Central memory CD8-positive, alpha-beta T cell (primary cell): Measurements from ENCODE around the gene ENTHD1.

Experiments used
- ATAC-seq: fragments of 150-1000 bp; cut with Tn5 transposase; replicated peaks from 2 replicates; pipeline ENCODE4 v1.10.0; 2022; ENCODE audit warnings: mild to moderate bottlenecking, moderate FRiP score, moderate number of reproducible peaks; ENCODE audit not compliant: poor library complexity, severe bottlenecking; ENCODE audit errors: extremely low read depth
- DNase-seq, 2 donors: peaks; one replicate each; pipeline ENCODE4 v3.0.0; 2021; ENCODE audit warnings: low spot score in 2 of 2
- H3K27ac Mint-ChIP-seq: one replicate; pipeline ENCODE4 v1.8.0; 2022; ENCODE audit warnings: low read depth, mild to moderate bottlenecking, moderate library complexity, mixed read lengths
- H3K27me3 Mint-ChIP-seq: one replicate; pipeline ENCODE4 v1.8.0; 2022; ENCODE audit warnings: mixed read lengths
- H3K36me3 Mint-ChIP-seq: one replicate; pipeline ENCODE4 v1.8.0; 2022; ENCODE audit warnings: mild to moderate bottlenecking, moderate library complexity, mixed read lengths; ENCODE audit not compliant: insufficient read depth
- H3K4me1 Mint-ChIP-seq: one replicate; pipeline ENCODE4 v1.8.0; 2022; ENCODE audit warnings: mixed read lengths
- H3K4me3 Mint-ChIP-seq: one replicate; pipeline ENCODE4 v1.8.0; 2022; ENCODE audit warnings: mild to moderate bottlenecking, moderate library complexity, mixed read lengths
- H3K9me3 Mint-ChIP-seq: one replicate; pipeline ENCODE4 v1.8.0; 2022; ENCODE audit warnings: mixed read lengths

Gene ENTHD1

DNA sequence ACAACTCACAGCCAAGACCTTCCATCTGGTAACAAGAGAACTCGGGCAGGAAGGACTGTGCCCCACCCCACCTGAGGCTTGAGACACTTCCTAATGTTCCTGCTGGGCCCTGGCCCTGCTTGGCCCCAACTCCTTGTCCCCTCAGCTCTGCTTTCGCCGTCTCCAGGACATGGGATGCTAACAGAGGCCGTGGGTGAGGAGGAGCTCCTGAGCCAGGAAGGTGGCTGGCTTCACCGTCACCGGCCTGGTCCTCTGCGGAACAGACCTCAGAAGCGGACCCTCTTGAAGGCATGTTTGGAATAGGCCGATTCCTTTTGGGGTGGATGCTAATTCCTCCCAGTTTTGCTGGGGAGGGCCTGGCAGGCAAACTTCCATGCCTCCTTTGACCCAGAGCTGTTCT, 168.7 kb downstream of the ENTHD1 start:
- no peak for DNase-seq
- no peaks in the 10 kb centered on the region for H3K9me3 Mint-ChIP-seq
- no peak overlapping the region for H3K27ac Mint-ChIP-seq
- H3K4me3 Mint-ChIP-seq = no peak overlapping the region
- no peak for ATAC-seq
- no peaks in the 10 kb centered on the region for H3K36me3 Mint-ChIP-seq
- H3K27me3 Mint-ChIP-seq = no peaks in the 10 kb centered on the region
- no peaks in the 10 kb centered on the region for H3K4me1 Mint-ChIP-seq

DNA sequence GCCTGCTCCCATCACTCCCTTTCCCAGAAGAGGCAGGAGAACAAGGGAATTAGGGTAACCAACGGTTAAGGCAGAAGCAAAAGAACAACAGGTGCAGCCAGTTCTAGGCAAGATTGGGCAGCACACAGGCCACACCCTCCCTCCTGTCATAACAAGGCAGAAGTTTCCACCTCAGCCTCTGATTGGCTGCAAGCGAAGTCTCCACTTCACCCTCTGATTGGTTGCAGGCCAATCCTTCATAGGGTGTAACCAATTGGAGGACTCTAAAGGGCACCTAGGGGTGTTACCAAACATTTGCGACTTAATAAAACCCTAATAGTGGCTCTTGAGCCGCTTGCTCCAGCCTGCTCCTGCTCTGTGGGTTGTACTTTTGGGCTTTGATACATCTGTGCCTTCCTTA, 169.2 kb downstream of the ENTHD1 start:
- no peaks in the 10 kb centered on the region for H3K4me1 Mint-ChIP-seq
- ATAC-seq (no peak), DNase-seq (no peak)
- no peaks in the 10 kb centered on the region for H3K36me3 Mint-ChIP-seq
- H3K27ac Mint-ChIP-seq = no peak overlapping the region
- H3K27me3 Mint-ChIP-seq = no peaks in the 10 kb centered on the region
- no peak overlapping the region for H3K4me3 Mint-ChIP-seq
- H3K9me3 Mint-ChIP-seq = no peaks in the 10 kb centered on the region

DNA sequence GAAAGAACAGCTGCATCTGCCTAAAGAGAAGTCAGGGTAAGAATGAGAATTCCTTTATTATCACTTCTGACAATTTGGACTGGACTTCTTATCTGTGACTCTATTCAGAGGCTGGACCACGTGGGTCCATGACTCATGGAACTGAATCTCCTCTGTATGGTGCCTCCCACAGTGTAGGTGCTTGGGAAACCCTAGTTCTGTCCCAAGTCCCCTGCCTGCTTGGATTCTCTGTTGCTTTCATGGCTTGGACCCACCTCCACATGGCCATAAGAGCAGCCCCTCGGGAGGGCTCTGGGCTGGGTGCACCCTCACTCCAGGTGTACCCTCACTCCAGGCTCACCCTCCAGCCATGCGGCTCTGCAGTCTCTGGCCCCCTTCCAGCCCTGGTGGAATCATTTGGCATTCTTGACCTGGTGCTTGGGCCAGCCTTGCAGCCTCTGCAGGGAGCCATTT, 169.6 kb downstream of the ENTHD1 start:
- no peak overlapping the region for H3K27ac Mint-ChIP-seq
- H3K4me3 Mint-ChIP-seq = no peak overlapping the region
- H3K27me3 Mint-ChIP-seq = no peaks in the 10 kb centered on the region
- no peak for ATAC-seq
- no peaks in the 10 kb centered on the region for H3K4me1 Mint-ChIP-seq
- DNase-seq = no peak
- no peaks in the 10 kb centered on the region for H3K9me3 Mint-ChIP-seq
- H3K36me3 Mint-ChIP-seq = no peaks in the 10 kb centered on the region

DNA sequence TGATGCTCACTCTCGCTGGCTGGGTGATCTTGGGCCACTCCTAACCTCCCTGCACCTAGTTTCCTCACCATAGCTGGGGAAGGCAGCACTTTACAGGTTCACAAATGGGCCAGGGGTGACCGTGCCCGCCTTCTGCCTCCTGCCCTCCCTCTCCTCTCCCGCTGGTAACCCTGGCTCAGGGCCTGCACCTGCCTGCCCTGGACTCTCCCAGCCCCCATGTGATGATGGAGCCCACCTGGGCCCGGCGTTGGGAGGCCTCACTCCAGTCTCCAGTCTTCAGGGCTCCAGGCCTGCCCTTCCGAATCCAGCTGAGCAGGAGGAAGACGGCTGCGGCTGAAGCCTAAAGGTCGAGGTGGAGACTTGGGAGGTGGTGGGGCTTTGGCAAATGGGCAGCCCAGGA, 170.1 kb downstream of the ENTHD1 start:
- no peaks in the 10 kb centered on the region for H3K4me1 Mint-ChIP-seq
- DNase-seq (no peak), ATAC-seq (no peak)
- H3K27me3 Mint-ChIP-seq = no peaks in the 10 kb centered on the region
- H3K4me3 Mint-ChIP-seq = no peak overlapping the region
- no peaks in the 10 kb centered on the region for H3K9me3 Mint-ChIP-seq
- H3K36me3 Mint-ChIP-seq = no peaks in the 10 kb centered on the region
- H3K27ac Mint-ChIP-seq = no peak overlapping the region

DNA sequence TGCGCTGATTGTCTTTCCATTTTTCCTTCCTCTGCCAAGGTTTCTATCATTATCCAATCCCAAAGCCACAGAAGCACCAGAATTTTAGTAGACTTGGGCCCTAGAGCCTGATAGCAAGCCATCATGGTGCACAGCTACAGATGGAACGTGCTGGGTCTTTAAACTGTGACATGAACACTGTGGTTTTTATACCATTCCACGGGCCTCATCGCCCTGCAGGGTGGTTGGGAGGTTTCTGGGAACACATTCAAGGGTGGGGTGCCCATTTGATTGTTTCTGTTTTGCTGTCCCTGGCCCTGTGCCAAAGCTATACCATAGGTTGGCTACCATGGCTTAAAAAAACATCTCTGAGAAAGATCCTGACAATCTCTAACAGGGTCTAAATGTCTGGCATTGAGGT, 171.1 kb downstream of the ENTHD1 start:
- Mint-ChIP-seq H3K4me3 (no peak overlapping the region), H3K4me1 (no peaks in the 10 kb centered on the region), H3K27me3 (no peaks in the 10 kb centered on the region), H3K9me3 (no peaks in the 10 kb centered on the region), H3K27ac (no peak overlapping the region), H3K36me3 (no peaks in the 10 kb centered on the region)
- no peak for DNase-seq
- no peak for ATAC-seq

DNA sequence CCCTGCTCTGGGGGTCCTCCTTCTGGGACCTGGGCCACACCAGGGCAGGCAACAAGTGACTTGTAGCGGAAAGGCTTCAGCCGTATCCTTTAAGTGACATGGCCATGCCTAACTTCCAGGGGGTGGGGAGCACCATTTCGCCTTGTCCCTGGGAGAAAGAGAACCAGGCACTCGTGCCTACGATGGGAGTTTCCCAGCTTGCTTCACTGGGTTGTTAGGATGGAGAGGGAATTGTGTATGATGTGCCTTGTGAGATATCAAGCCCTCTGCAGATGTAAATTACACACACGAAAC, 171.6 kb downstream of the ENTHD1 start:
- no peak for DNase-seq
- no peaks in the 10 kb centered on the region for H3K27me3 Mint-ChIP-seq
- no peaks in the 10 kb centered on the region for H3K36me3 Mint-ChIP-seq
- H3K4me3 Mint-ChIP-seq = no peak overlapping the region
- H3K4me1 Mint-ChIP-seq = no peaks in the 10 kb centered on the region
- H3K27ac Mint-ChIP-seq = no peak overlapping the region
- H3K9me3 Mint-ChIP-seq = no peaks in the 10 kb centered on the region
- no peak for ATAC-seq

DNA sequence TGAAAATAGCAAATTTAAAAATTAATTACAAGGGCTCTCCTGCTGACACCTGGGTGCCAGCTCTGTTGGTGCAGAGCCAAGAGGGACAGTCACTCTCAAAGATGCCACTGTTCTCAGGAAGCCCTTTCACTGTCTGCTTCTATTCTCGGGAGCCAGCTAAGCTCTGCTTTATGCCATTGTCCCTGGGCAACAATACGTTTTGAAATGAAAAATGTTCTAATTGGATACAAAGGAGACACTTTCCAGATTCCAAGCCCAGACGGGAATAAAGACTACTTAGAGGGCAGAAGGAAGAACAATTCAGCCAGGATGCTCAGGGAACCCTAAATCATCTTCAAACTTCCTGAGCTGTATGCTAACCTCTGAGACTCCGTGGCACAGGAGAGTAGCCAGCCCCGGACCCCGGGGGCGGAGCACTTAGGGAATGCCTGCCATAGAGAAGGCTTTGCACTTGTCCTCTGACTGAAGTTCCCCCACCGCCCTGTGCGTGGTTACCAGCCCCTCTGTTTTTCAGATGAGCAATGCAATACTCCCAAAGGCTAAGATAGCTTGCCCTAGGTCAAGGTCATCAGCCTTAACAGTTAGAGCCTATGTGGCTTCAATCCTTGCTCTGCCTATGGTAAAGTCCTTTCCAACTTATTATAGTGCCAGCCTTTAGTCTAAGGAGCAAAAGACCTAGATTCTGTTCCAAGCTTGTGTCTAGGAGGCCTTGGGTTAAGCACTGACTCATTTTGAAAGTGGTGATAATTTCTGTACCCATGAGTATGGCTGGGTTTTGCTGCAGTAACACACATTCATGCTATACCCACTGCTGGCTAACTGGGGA, 172.1 kb downstream of the ENTHD1 start:
- Mint-ChIP-seq H3K36me3 (no peaks in the 10 kb centered on the region), H3K27me3 (no peaks in the 10 kb centered on the region), H3K4me3 (no peak overlapping the region), H3K27ac (no peak overlapping the region), H3K9me3 (no peaks in the 10 kb centered on the region), H3K4me1 (no peaks in the 10 kb centered on the region)
- no peak for DNase-seq
- ATAC-seq = no peak

DNA sequence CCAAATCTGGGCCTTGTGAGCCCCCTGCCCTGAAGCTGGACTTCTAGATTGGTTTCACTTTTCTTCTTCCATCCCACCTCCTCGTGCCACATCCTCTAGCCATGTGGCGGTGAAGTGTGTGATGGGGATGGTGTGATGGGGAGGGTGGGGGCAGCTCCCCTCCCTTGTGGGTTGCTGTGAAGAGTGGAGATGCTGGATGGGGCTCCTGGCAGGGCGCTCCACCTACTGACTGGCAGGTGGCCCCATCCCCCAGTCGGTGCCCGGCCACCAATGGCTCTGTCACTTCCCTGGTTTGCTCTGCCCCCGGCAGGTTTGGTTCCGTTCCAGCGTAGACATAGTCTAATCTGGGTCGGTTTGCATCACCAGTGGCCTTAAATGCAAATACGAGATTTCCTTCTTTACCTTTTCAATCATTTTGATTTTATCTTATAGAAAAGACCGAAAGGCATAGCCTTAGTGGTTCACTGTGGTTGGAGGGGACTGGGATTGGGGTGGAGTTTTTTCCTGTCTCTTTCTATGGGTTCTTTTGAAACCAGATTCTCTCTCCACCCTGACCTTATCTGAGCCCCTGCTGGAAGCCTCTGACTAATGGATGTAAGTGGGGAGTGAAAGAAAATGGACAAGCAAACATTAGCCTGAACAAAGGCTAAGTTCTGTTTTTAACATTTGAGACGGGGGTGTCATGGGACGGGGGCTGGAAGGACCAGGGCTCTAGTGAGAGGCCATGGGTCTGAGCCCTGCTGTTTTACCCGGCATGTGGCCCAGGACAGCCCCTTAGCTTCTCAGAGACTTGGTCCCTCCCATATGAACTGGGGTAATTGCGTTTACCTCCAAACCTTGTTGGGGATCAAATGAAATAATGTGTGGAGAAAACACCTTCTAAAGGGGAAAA, 173.8 kb downstream of the ENTHD1 start:
- no peaks in the 10 kb centered on the region for H3K27me3 Mint-ChIP-seq
- no peak overlapping the region for H3K27ac Mint-ChIP-seq
- DNase-seq = no peak
- H3K4me3 Mint-ChIP-seq = no peak overlapping the region
- H3K4me1 Mint-ChIP-seq = no peaks in the 10 kb centered on the region
- ATAC-seq = no peak
- H3K9me3 Mint-ChIP-seq = no peaks in the 10 kb centered on the region
- H3K36me3 Mint-ChIP-seq = no peaks in the 10 kb centered on the region

DNA sequence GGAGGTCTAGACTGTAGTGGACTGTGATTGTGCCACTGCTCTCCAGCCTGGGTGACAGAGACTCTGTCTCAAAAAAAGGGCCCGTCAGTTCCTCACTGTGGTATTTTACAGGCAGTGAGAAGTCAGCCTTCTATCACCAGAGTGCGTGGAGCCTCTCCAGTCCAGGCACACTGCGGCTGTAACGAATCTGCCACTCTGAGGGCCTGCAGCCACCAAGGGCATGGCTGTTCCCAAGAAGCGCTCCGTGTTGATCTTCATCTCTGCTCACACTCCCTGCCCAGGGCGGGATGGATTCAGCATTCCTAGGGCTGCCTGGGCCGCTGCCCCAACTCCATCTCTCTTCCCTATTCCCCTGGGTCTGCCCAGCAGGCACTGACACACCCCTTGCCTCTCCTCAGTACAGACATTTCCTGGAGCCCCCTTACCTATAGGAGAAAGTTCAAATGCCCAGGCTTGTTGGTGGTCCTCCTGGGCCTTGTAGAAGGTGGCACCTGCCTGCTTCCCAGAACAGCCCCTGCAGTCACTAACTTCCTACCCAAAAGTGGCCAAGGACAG, 174.6 kb downstream of the ENTHD1 start:
- H3K36me3 Mint-ChIP-seq = no peaks in the 10 kb centered on the region
- H3K9me3 Mint-ChIP-seq = no peaks in the 10 kb centered on the region
- no peak overlapping the region for H3K27ac Mint-ChIP-seq
- H3K4me1 Mint-ChIP-seq = no peaks in the 10 kb centered on the region
- no peak overlapping the region for H3K4me3 Mint-ChIP-seq
- no peaks in the 10 kb centered on the region for H3K27me3 Mint-ChIP-seq
- ATAC-seq (no peak), DNase-seq (no peak)

DNA sequence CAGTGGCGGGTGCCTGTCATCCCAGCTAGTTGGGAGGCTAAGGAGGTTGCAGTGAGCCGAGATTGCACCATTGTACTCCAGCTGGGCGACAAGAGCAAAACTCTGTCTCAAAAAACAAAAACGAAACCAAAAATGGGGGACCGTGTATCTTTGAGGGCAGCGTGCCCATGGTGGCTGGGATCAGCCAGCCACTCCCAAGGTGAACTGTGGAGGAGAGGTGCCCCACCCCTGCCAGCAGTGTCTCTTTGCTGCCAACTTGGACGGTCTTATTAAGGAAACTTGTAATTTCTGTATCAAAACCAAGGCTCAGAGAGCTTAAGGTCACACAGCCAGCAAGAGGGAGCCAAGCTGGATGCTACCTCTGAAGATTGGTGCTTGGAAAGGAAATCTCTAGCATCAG, 175.4 kb downstream of the ENTHD1 start:
- no peak for ATAC-seq
- no peaks in the 10 kb centered on the region for H3K36me3 Mint-ChIP-seq
- no peak for DNase-seq
- no peaks in the 10 kb centered on the region for H3K27me3 Mint-ChIP-seq
- no peak overlapping the region for H3K27ac Mint-ChIP-seq
- H3K4me3 Mint-ChIP-seq = no peak overlapping the region
- no peaks in the 10 kb centered on the region for H3K4me1 Mint-ChIP-seq
- no peaks in the 10 kb centered on the region for H3K9me3 Mint-ChIP-seq

DNA sequence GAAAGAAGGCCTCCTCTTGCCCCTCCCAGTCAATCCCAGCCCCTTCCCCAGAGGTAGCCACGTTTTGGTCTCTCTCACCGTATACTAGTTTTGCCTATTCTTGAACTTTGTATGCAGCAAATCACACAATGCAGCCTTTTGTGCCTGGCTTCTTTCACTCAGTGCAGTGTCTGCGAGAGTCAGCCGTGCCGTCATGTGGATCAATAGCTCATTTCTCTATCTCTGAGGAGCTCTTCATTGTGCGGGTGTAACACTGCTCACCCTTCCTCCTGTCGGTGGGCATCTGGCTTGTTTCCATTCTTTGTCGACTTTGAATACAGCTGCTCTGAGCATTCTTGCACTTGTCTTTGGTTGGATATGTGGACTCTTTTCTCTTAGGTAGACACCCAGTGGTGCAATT, 176.5 kb downstream of the ENTHD1 start:
- Mint-ChIP-seq H3K4me1 (no peaks in the 10 kb centered on the region), H3K36me3 (no peaks in the 10 kb centered on the region), H3K27ac (no peak overlapping the region), H3K4me3 (no peak overlapping the region), H3K9me3 (no peaks in the 10 kb centered on the region), H3K27me3 (no peaks in the 10 kb centered on the region)
- no peak for ATAC-seq
- DNase-seq = no peak

DNA sequence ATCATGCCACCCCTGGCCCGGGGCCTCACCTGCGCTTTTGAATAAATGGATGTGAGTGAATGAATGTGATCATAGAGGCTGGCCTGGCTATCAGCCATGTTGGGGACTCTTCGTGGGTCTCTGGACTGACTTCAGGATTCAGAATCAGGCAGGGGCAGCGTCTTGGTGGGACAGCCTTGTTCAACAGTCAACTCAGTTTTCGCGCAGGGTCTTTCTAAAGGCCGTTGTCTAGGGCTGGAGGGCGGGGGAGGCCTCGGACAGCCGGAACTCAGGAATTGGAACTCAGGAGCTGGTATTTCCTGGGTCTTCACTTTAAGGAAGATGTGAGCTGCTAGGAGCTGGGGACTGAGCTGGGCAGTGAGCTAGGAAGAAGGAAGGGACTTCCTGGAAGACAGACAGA, 177.0 kb downstream of the ENTHD1 start:
- Mint-ChIP-seq H3K4me1 (no peaks in the 10 kb centered on the region), H3K27me3 (no peaks in the 10 kb centered on the region), H3K27ac (no peak overlapping the region), H3K4me3 (no peak overlapping the region), H3K36me3 (no peaks in the 10 kb centered on the region), H3K9me3 (no peaks in the 10 kb centered on the region)
- ATAC-seq (no peak), DNase-seq (no peak)
